ENCODE measurements around the gene ANKRD9.
"Not testable (repeated sequence)": the region's sequence is repeated elsewhere in the genome, so short reads cannot be mapped to it uniquely, and the experiment has no call there.

The ANKRD9 gene

DNA sequence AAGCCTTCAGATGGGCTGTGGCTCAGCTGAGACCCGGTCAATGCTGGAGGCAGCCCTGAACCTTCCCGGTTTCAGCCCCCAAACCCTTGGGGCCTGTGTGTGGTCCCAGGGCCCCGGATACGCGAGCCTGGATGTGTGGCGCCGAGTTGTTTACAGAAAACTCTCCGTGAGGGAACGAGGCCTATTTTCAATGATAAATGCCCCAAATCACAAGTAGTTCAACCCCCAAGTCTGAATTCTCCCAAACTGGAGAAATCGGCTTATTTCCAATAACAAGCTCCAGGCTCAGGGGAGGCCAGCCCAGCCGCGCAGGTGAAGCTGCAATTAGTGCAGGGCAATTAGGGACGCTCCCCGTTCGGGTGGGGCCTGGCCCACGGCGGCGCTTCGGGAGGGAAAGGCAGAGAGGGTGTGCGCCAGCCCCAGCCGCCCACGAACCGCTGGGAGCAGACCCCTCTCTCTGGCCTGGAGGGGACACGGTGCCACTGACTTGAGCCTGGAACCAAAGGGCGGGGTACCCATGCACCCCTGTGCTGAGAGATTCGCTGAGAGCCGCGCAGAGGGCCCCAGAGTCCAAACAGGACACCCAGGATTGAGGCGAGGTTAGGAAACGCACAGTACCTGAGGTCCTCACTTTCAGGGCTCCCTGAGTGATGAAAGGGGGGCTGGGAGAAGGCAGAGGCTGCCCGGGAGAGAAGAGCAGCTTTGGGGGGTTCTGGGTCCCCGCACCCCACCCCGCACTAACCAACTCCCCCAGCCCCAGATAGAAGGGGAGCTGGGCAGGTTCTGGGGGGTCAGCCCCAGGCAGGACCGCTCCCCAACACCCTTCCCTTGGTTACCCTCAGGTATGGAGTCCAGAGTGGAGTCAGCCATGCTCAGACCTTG, 14.2 kb upstream of the ANKRD9 start:
- Histone ChIP-seq H3K27me3 (peaks cover 3% of the 10 kb centered on the region), H3K9me3 (no peaks in the 10 kb centered on the region), H3K27ac (peak overlapping the region; percentile 72), H3K36me3 (no peaks in the 10 kb centered on the region), H3K4me3 (ENCODE audit: low read depth in 1 of 2, low read length in 1 of 2) (peak overlapping the region; percentile 64 to 68), H3K4me1 (ENCODE audit: control insufficient read depth in 1 of 2, insufficient read depth in 1 of 2, low read depth in 1 of 2, low read length in 1 of 2) (peaks cover 21 to 24% of the 10 kb centered on the region in 2 experiments)
- TF ChIP-seq, protein P1, sequence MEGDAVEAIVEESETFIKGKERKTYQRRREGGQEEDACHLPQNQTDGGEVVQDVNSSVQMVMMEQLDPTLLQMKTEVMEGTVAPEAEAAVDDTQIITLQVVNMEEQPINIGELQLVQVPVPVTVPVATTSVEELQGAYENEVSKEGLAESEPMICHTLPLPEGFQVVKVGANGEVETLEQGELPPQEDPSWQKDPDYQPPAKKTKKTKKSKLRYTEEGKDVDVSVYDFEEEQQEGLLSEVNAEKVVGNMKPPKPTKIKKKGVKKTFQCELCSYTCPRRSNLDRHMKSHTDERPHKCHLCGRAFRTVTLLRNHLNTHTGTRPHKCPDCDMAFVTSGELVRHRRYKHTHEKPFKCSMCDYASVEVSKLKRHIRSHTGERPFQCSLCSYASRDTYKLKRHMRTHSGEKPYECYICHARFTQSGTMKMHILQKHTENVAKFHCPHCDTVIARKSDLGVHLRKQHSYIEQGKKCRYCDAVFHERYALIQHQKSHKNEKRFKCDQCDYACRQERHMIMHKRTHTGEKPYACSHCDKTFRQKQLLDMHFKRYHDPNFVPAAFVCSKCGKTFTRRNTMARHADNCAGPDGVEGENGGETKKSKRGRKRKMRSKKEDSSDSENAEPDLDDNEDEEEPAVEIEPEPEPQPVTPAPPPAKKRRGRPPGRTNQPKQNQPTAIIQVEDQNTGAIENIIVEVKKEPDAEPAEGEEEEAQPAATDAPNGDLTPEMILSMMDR (IDR thresholded peaks at IDR 0.05): no peak

GRCh38 chr14:102523200-102523568, 13.6 kb upstream of the ANKRD9 start:
- TF ChIP-seq, protein P1 (IDR thresholded peaks at IDR 0.05): no peak
- peaks cover 9% of the 10 kb centered on the region for H3K27me3 ChIP-seq
- H3K36me3 ChIP-seq: no peaks in the 10 kb centered on the region
- H3K4me1 ChIP-seq (ENCODE audit: control insufficient read depth in 1 of 2, insufficient read depth in 1 of 2, low read depth in 1 of 2, low read length in 1 of 2): peaks cover 21 to 24% of the 10 kb centered on the region in 2 experiments
- no peak overlapping the region for H3K4me3 ChIP-seq (ENCODE audit: low read depth in 1 of 2, low read length in 1 of 2)
- no peaks in the 10 kb centered on the region for H3K9me3 ChIP-seq
- H3K27ac ChIP-seq: no peak overlapping the region

- not testable (repeated sequence) for H3K27ac ChIP-seq; H3K4me3 ChIP-seq (ENCODE audit: low read depth in 1 of 2, low read length in 1 of 2); H3K9me3 ChIP-seq; H3K36me3 ChIP-seq
- Histone ChIP-seq H3K4me1 (ENCODE audit: control insufficient read depth in 1 of 2, insufficient read depth in 1 of 2, low read depth in 1 of 2, low read length in 1 of 2) (peaks cover 26 to 27% of the 10 kb centered on the region in 2 experiments), H3K27me3 (peaks cover 34% of the 10 kb centered on the region)
Observed at GRCh38 chr14:102519709-102520108, 10.1 kb upstream of the ANKRD9 start.

DNA sequence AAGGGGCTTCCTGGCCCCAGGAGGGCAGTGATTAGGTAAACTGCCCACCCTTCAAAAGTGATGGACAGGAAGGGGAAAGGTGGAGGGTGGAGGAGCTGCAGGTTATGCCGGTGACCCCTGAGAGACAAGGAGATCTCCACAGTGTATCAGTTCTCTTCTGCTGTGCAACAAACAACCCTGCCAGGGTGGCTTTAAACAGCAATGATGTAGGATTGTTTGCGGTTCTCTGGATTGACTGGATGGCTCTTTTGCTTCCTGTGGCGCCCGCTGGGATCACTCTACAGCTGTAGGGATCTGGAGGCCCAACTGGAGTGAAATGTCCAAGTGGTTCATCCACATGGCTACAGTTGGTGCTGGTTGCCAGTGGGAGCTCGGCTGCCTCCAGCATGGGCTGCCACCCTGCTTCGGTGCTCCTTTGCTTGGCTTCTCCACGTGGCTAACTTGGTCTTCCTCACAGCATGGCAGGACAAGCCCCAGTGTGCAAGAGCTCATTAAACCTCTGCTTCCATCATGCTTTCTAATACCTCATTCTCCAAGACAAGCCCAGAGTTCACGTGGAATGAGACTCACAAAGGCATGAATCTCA, 8.6 kb upstream of the ANKRD9 start:
- Histone ChIP-seq H3K36me3 (no peaks in the 10 kb centered on the region), H3K27ac (no peak overlapping the region), H3K9me3 (no peaks in the 10 kb centered on the region), H3K4me1 (ENCODE audit: control insufficient read depth in 1 of 2, insufficient read depth in 1 of 2, low read depth in 1 of 2, low read length in 1 of 2) (peaks cover 12 to 13% of the 10 kb centered on the region in 2 experiments), H3K4me3 (ENCODE audit: low read depth in 1 of 2, low read length in 1 of 2) (no peak overlapping the region), H3K27me3 (peaks cover 34% of the 10 kb centered on the region)
- TF ChIP-seq, protein P1 (IDR thresholded peaks at IDR 0.05): no peak

- Histone ChIP-seq H3K4me3 (ENCODE audit: low read depth in 1 of 2, low read length in 1 of 2) (peak overlapping the region; percentile 62 to 75), H3K27ac (peak overlapping the region; percentile 50)
Observed at GRCh38 chr14:102517392-102518062, 8.0 kb upstream of the ANKRD9 start.

More at GRCh38 chr14:102517392-102518062, 8.0 kb upstream of the ANKRD9 start:
- Histone ChIP-seq H3K36me3 (no peaks in the 10 kb centered on the region), H3K27me3 (peaks cover 34% of the 10 kb centered on the region), H3K9me3 (no peaks in the 10 kb centered on the region), H3K4me1 (ENCODE audit: control insufficient read depth in 1 of 2, insufficient read depth in 1 of 2, low read depth in 1 of 2, low read length in 1 of 2) (peaks cover 10 to 12% of the 10 kb centered on the region in 2 experiments)
- TF ChIP-seq, protein P1 (IDR thresholded peaks at IDR 0.05): no peak
